Common myeloid progenitor, CD34-positive (primary cell): ENCODE results near the gene REV3L.

Experiments used
- CTCF ChIA-PET: fragments of 350-600 bp; sonication (Branson Sonifier 250); formaldehyde crosslinking; loops from one replicate; lab custom pipeline; 2021; ENCODE audit warnings: antibody characterized with exemption; lab: Charles Lee
- POLR2A ChIA-PET: fragments of 350-600 bp; sonication (Branson Sonifier 250); formaldehyde crosslinking; loops from one replicate; lab custom pipeline; 2021; ENCODE audit warnings: antibody characterized with exemption; lab: Charles Lee
- DNase-seq, 3 donors: peaks; one replicate each; pipeline versions ENCODE4 v3.0.0 to v3.0.0-alpha.2; 2013
- H3K27ac ChIP-seq, 2 experiments: 1 replicate in 1 of 2; 2 replicates in 1 of 2; pipeline ENCODE4 v1.7.0; 2013; ENCODE audit warnings: inconsistent platforms in 2 of 2, low read length in 2 of 2, mild to moderate bottlenecking in 2 of 2, low read depth in 1 of 2, moderate library complexity in 1 of 2; ENCODE audit not compliant: severe bottlenecking in 2 of 2, insufficient read depth in 1 of 2, poor library complexity in 1 of 2
- H3K27me3 ChIP-seq, 5 experiments: replicated peaks in 2 of 5; 1 replicate in 3 of 5; 2 replicates in 2 of 5; pipeline versions ENCODE4 v1.6.1 to v1.7.0; 2013; ENCODE audit warnings: low read length in 4 of 5, mild to moderate bottlenecking in 2 of 5, moderate library complexity in 2 of 5, inconsistent platforms in 1 of 5; ENCODE audit not compliant: insufficient read depth in 5 of 5, control insufficient read depth in 4 of 5
- H3K36me3 ChIP-seq, 4 experiments: 1 replicate in 2 of 4; 2 replicates in 2 of 4; pipeline versions ENCODE4 v1.6.1 to v1.7.0; 2013; ENCODE audit warnings: low read length in 3 of 4, control low read depth in 1 of 4, mild to moderate bottlenecking in 1 of 4; ENCODE audit not compliant: control insufficient read depth in 4 of 4, insufficient read depth in 4 of 4
- H3K4me1 ChIP-seq, 4 experiments: 1 replicate in 3 of 4; 2 replicates in 1 of 4; pipeline versions ENCODE4 v1.6.1 to v1.7.1; 2013; ENCODE audit warnings: low read length in 3 of 4, mild to moderate bottlenecking in 3 of 4, control low read depth in 1 of 4, inconsistent platforms in 1 of 4, moderate library complexity in 1 of 4; ENCODE audit not compliant: control insufficient read depth in 4 of 4, insufficient read depth in 4 of 4; ENCODE audit errors: control extremely low read depth in 1 of 4
- H3K4me3 ChIP-seq, 7 experiments: 1 replicate in 4 of 7; 2 replicates in 3 of 7; pipeline versions ENCODE4 v1.5.1 to v1.7.0; 2013; ENCODE audit warnings: mild to moderate bottlenecking in 7 of 7, low read length in 6 of 7, moderate library complexity in 6 of 7, inconsistent platforms in 2 of 7, low read depth in 2 of 7, control low read depth in 1 of 7; ENCODE audit not compliant: insufficient read depth in 4 of 7, control insufficient read depth in 1 of 7; ENCODE audit errors: extremely low read depth in 1 of 7
- H3K9me3 ChIP-seq, 5 experiments: 1 replicate in 4 of 5; 2 replicates in 1 of 5; pipeline versions ENCODE4 v1.6.1 to v1.7.1; 2013; ENCODE audit warnings: low read length in 4 of 5, mild to moderate bottlenecking in 2 of 5, inconsistent platforms in 1 of 5, low read depth in 1 of 5, moderate library complexity in 1 of 5; ENCODE audit not compliant: control insufficient read depth in 4 of 5, insufficient read depth in 2 of 5; ENCODE audit errors: control extremely low read depth in 1 of 5
- WGBS: methylation state at CpG from one replicate; pipeline ENCODE4 v1.1.5; 2013; ENCODE audit not compliant: insufficient coverage; 5-methylcytosine and 5-hydroxymethylcytosine counted together

The REV3L gene

DNA sequence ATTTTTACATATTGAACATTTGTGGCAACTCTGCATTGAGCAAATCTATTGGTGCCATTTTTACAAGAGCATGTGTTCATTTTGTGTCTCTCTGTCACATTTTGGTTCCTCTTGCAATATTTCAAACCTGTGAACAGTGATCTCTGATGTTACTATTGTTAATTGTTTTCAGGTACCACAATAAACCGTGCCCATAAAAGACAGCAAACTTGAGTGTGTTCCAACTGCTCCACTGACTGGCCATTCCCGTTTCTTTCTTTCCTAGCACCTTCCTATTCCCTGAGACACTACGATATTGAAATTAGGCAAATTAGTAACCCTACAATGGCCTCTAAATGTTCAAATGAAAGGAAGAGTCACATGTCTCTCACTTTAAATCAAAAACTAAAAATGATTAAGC, 79.6 kb downstream of the REV3L start:
- H3K9me3 ChIP-seq, result peaks cover 8 to 17% (median 12%) of the 10 kb centered on the region in 5 experiments
- peaks cover 0 to 3% (median 1%) of the 10 kb centered on the region in 4 experiments for H3K4me1 ChIP-seq
- ChIA-PET CTCF (interaction anchor here (1.5 to 1.8 kb wide), 2 partner anchors 23 to 75 kb away, joined by 3 to 5 read pairs; no protein-coding TSS in a partner anchor), POLR2A (no interaction called here)
- no peaks in the 10 kb centered on the region for H3K27me3 ChIP-seq
- peaks cover 29 to 68% (median 38%) of the 10 kb centered on the region in 4 experiments for H3K36me3 ChIP-seq
- WGBS, result 100% methylated on average over 2 of the region's 3 CpGs
- no peak for DNase-seq
- H3K4me3 ChIP-seq, result no peak overlapping the region
- H3K27ac ChIP-seq, result no peak overlapping the region

DNA sequence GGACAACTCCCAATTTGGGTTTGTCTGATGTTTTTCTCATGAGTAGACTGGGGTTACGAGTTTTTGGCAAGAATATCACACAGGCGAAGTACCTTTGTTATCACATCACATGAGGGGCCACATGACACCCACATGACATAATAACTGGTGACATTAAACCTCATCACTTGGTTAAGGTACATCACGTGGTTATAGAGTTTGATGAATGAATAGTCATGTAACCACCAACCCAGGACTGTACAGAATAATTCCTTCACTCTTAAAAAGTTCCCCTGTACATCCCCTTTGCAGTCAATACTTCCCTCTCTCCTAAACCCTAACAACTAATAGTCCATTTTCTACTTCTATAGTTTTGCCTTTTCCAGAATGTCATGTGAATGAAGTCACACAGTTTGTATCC, 83.4 kb downstream of the REV3L start:
- Histone ChIP-seq H3K9me3 (peaks cover 7 to 13% (median 11%) of the 10 kb centered on the region in 5 experiments), H3K4me1 (no peaks in the 10 kb centered on the region), H3K27ac (no peak overlapping the region), H3K36me3 (peaks cover 29 to 67% (median 37%) of the 10 kb centered on the region in 4 experiments), H3K27me3 (no peaks in the 10 kb centered on the region), H3K4me3 (no peak overlapping the region)
- POLR2A ChIA-PET, result no interaction called here
- 90% methylated on average over 2 of the region's 3 CpGs for WGBS
- CTCF ChIA-PET, result no interaction called here
- DNase-seq, result no peak

DNA sequence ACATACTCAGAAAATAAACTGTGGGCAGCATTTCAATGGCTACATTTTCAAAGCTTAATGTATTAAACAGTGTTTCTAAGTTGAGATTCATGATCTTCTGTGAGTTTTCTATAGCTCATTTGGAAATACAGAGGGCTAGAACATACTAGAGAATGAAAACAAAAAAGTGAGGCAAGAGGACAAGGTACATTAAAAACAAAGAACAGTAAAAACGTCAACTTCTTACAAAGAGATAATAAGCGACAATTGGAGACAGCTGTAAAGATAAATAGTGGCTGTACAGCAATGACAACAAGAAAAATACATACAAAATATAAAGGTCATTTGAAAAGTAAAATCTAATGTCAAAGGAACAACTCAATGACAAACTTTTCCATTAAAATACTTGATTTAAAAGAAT, 94.3 kb downstream of the REV3L start:
- CTCF ChIA-PET, result interaction anchor here (0.7 to 1.4 kb wide), 2 partner anchors 9 to 13 kb away, joined by 3 read pairs; no protein-coding TSS in a partner anchor
- no peaks in the 10 kb centered on the region for H3K4me1 ChIP-seq
- POLR2A ChIA-PET, result no interaction called here
- H3K9me3 ChIP-seq, result no peaks in the 10 kb centered on the region
- WGBS, result no CpG with 5 or more reads among the region's 2 CpGs
- H3K4me3 ChIP-seq, result no peak overlapping the region
- H3K27me3 ChIP-seq, result no peaks in the 10 kb centered on the region
- DNase-seq, result no peak
- peaks cover 12 to 39% (median 19%) of the 10 kb centered on the region in 4 experiments for H3K36me3 ChIP-seq
- H3K27ac ChIP-seq, result no peak overlapping the region

DNA sequence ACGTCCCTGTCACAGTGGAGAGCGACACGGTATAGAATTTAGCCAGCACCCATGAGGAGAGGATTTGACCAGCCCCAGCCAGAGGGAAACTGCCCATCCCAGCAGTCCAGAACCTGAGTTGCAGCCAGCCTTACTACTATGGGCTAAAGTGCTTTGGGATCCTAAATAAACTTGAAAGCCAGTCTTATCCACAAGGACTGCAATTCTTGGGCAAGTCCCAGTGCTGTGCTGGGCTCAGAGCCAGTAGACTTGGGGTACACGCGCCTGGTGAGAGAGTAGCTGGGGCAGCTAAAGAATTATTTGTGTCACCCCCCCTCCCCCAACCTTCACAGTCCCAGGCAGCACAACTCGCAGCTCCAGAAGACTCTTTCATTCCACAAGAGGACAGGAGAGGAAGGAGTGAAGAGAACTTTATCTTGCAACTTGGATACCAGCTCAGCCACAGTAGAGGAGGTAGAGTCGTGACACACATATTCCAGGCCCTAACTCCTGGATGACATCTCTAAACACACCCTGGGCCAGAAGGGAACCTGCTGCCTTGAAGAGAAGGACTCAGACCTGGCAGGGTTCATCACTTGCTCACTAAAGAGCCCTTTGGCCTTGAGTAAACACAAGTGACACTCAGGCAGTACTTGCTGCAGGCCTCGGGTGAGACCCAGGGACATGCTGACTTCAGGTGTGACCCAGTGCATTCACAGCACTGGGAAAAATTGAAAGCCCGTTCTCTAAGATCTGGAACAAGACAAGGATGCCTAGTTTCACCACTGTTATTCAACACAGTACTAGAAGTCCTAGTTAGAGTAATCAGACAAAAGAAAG, 100.3 kb downstream of the REV3L start:
- Histone ChIP-seq H3K9me3 (no peaks in the 10 kb centered on the region), H3K27me3 (no peaks in the 10 kb centered on the region), H3K4me3 (no peak overlapping the region), H3K36me3 (peaks cover 15 to 51% (median 23%) of the 10 kb centered on the region in 4 experiments), H3K27ac (no peak overlapping the region), H3K4me1 (no peaks in the 10 kb centered on the region)
- ChIA-PET POLR2A (no interaction called here), CTCF (no interaction called here)
- no peak for DNase-seq
- 98% methylated on average over 5 of the region's 9 CpGs for WGBS

DNA sequence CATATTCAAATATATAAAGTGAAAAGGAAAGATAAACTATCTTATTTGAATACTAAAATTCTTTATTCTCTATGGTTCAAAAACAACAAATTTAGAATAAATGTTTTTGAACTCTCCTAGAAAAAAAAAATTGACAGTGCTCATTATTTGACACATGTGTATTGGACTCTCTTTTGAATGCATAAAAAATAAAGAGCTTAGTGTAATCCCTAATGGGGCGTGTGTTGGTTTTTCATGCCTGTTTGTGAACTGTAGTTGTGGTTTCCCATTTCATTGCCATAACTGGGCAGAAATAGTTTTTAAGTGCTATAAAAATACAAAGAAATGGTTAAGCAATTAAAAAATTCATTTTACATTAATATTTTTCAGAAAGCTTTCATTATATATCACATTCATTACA, 101.3 kb downstream of the REV3L start:
- ChIA-PET CTCF (no interaction called here), POLR2A (no interaction called here)
- WGBS, result no CpG with 5 or more reads among the region's 1 CpG

DNA sequence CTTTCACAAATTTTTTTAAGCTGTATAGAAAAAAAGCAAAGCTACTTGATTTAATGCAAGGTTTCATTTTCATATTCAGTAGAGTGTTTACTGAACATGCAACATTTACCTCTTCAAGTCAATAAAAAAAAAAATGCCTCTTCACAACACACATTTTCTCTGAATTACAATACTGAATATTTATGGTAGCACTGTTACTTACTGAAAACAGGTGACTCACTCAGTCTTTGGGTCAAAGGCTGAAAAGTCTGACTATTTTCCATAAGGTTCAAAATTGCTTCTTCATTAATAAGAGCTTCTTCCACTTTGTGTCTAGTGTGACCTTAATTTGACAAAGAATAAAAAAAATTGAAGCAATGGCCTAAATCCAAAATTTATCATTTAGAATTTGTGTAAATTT, 101.9 kb downstream of the REV3L start:
- H3K27ac ChIP-seq, result no peak overlapping the region
- H3K4me3 ChIP-seq, result no peak overlapping the region
- peaks cover 0 to 2% (median 0%) of the 10 kb centered on the region in 4 experiments for H3K4me1 ChIP-seq
- peaks cover 10 to 49% (median 21%) of the 10 kb centered on the region in 4 experiments for H3K36me3 ChIP-seq
- POLR2A ChIA-PET, result interaction anchor here (0.9 kb wide), 1 partner anchor 11 kb away, joined by 3 read pairs; no protein-coding TSS in a partner anchor
- H3K27me3 ChIP-seq, result no peaks in the 10 kb centered on the region
- DNase-seq, result no peak
- H3K9me3 ChIP-seq, result no peaks in the 10 kb centered on the region
- CTCF ChIA-PET, result interaction anchor here (0.6 kb wide), 1 partner anchor 662 kb away, joined by 3 read pairs; no protein-coding TSS in a partner anchor

More for the DNA sequence above, 101.3 kb downstream of the REV3L start:
- Histone ChIP-seq H3K4me3 (no peak overlapping the region), H3K36me3 (peaks cover 11 to 43% (median 22%) of the 10 kb centered on the region in 4 experiments), H3K9me3 (no peaks in the 10 kb centered on the region), H3K27ac (no peak overlapping the region), H3K27me3 (no peaks in the 10 kb centered on the region), H3K4me1 (peaks cover 0 to 2% (median 0%) of the 10 kb centered on the region in 4 experiments)
- DNase-seq, result no peak

DNA sequence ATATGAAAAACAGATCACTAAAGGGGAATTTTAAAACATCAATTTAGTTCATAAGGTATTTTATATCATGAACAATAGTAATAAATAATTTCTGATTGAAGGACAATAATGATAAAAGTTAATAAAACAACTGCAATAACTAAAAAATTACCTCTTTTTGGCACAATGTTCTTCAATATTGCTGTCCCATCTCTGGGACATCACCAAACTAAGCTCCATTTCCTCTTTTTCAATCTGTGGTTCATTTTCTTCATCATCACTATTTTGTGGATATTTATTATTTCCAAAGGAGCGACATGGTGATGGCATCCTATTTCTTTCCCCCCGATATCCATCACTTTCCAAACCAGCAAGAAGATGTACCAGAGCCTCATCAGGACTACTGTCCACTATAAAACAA, 103.2 kb downstream of the REV3L start:
- peaks cover 0 to 2% (median 0%) of the 10 kb centered on the region in 4 experiments for H3K4me1 ChIP-seq
- 100% methylated on average over 2 of the region's 2 CpGs for WGBS
- no peaks in the 10 kb centered on the region for H3K27me3 ChIP-seq
- CTCF ChIA-PET, result interaction anchor here (1.1 kb wide), 1 partner anchor 17 kb away, joined by 3 read pairs; no protein-coding TSS in a partner anchor
- no peak overlapping the region for H3K4me3 ChIP-seq
- no peak overlapping the region for H3K27ac ChIP-seq
- no peaks in the 10 kb centered on the region for H3K9me3 ChIP-seq
- POLR2A ChIA-PET, result no interaction called here
- peaks cover 14 to 56% (median 23%) of the 10 kb centered on the region in 4 experiments for H3K36me3 ChIP-seq
- DNase-seq, result no peak
